ENCODE measurements around the gene KRTAP5-7.
"Not testable (repeated sequence)": the region's sequence is repeated elsewhere in the genome, so short reads cannot be mapped to it uniquely, and the experiment has no call there.

The KRTAP5-7 gene

GRCh38 chr11:71535825-71536224 lies 8.8 kb downstream of the KRTAP5-7 start:
- DNase-seq = no peak

GRCh38 chr11:71537537-71537936 lies 10.5 kb downstream of the KRTAP5-7 start:
- no peak for DNase-seq

DNA sequence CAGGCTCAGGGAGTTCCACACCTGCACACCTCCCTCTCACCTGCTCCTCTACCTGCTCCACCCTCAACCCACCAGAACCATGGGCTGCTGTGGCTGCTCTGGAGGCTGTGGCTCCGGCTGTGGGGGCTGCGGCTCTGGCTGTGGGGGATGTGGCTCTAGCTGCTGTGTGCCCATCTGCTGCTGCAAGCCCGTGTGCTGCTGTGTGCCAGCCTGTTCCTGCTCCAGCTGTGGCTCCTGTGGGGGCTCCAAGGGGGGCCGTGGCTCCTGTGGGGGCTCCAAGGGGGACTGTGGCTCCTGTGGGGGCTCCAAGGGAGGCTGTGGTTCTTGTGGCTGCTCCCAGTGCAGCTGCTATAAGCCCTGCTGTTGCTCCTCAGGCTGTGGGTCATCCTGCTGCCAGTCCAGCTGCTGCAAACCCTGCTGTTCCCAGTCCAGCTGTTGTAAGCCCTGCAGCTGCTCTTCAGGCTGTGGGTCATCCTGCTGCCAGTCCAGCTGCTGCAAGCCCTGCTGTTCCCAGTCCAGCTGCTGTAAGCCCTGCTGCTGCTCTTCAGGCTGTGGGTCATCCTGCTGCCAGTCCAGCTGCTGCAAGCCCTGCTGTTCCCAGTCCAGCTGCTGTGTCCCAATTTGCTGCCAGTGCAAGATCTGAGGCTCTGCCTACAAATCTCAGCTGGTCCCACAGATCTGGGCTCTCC lies 11.1 kb downstream of the KRTAP5-7 start, which contains the start of gene KRTAP5-8:
KRTAP5-8 (plus strand) TSS at position 49 of the 689 bp plus-strand sequence; CDS start at position 80, 31 bp downstream.
- not testable (repeated sequence) for DNase-seq

DNA sequence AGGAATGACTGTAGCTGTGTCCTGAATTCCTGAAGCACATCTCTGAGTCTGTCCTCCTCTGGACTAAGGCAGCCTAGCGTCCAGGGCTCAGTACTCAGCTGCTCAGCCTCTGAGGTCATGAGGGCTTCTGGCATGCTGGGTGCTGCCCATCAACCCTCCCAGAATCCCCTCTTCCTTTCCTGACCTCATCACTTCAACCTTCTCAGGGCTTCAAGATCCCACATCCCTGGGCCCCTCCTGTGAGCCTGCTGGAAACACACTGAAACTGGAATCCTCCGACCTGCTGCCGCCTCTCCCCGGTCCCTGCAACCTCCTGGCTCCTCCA lies 11.6 kb downstream of the KRTAP5-7 start:
- no peak for DNase-seq

DNA sequence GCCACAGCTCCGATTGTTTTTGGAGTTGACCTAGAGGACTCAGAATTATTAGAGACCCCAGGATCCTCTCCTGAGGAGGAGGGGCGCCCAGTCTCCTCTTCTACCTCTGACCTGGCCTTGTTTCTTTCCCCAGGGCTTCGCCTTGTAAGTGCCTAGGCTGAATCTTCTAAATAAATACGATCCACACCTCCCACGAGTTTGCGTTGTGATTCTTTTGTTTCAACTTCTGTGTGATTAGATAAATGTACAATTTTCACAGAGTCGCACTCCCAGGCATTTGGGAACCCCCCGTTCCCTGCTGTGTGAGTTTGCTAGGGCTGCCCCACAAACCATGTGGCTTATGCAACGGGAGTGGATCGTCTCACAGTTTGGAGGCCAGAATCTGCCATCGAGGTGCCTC lies 11.9 kb downstream of the KRTAP5-7 start:
- DNase-seq = no peak

DNA sequence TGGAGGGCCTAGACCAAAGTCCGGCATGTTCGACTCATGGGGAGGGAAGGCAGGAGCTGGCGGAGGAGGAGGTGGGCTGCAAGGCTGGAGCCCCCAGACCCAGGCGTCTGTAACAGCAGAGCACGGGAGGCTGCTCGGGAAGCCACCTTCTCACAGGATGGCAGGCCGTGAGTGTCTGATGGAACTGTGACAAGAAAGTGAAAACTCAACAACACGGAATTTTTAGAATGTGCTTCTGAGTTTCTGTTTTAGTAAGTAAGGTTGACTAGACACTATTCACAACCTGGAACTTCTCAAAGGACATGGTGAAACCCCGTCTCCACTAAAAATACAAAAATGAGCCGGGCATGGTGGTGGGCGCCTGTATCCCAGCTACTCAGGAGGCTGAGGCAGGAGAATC lies 12.9 kb downstream of the KRTAP5-7 start:
- not testable (repeated sequence) for DNase-seq

DNA sequence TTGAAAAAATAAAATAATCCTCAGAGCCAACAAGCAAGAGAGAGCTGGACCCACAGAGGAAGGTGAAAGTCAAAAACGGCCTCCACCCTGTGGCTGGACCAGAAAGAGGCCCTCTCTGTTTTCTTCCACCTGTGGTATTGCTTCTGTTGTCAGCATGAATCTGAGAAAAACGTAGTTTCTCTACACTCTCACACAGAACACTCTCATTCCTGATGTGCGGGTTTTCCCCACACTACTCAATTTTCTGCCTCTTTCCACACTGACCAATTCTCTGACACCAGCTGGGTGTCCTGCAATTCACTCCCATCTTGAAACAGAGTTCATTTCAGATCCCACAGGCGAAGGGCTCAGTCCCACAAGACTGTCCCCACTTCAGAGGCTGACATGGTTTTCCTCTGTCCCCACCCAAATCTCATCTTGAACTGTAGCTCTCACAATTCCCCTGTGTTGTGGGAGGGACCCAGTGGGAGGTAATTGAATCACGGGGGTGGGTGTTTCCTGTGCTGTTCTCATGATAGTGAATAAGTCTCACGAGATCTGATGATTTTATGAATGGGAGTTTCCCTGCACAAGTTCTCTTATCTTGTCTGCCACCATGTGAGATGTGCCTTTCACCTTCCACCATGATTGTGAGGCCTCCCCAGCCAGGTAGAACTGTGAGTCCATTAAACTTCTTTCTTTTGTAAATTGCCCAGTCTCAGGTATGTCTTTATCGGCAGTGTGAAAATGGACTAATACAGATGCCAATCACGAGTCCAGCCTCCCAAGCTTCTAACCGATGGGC lies 13.6 kb downstream of the KRTAP5-7 start:
- DNase-seq = not testable (repeated sequence)

DNA sequence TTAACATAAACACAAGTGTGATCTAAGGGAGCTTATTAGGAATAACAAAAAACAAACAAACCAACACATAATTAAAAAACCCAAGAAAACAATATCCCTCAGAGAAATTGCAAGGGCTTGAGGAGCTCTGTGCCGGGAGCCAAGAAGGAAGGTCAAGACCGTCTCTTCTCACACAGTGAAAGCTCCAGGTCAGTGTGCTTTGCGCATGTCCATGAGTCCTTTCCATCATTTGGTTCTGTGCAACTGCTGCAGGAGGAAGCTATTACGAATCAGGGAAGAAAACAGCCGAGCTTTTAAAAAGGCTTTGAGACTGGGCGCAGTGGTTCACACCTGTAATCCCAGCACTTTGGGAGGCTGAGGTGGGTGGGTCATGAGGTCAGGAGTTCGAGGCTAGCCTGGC lies 15.3 kb downstream of the KRTAP5-7 start:
- no peak for DNase-seq

GRCh38 chr11:71542879-71543777 lies 16.1 kb downstream of the KRTAP5-7 start:
- peak; percentile 56 for DNase-seq

DNA sequence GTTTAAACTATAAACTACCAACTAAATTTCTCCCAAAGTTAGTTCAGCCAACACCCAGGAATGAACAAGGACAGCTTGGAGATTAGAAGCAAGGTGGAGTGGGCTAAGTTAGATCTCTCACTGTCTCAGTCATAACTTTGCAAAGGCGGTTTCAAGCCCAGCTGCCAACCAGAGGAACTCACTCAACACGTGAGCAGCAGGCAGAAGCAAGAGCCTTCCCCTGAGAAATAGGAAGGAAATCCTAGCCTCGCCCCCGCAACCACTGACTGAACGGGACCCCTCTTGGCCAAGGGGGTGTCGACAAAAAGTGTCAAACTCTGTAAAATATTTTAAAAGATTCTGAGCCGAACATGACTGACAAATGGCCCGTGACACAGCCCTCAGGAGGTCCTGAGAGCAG lies 16.8 kb downstream of the KRTAP5-7 start:
- DNase-seq = peak; percentile 60

- DNase-seq = no peak
Observed at GRCh38 chr11:71544525-71545214, 17.6 kb downstream of the KRTAP5-7 start.

DNA sequence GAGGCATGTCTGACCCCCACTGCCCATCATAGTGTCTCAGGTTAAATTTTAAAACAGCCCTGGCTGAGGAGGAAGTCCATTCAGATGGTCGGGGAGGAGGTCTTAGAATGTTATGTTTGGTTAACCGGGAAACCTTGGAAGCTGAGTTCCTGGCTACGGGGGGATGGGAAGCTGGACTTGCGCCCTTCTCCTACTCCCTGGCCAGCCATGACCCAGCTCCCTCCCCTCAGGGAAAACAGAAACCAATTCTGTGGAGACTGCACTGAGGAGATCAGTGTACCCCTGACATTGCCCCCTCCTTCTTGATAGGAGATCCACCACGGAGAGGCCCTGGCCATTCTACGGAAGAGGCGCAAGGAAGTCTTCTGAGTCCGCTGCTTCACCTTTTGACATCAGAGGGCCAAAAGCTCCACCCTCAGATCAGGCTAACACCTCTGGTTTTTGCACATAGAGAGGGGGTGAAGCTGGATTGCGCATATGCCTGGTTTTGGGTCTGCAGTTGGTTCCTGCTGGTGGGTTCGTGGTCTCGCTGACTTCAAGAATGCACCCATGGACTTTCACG lies 18.4 kb downstream of the KRTAP5-7 start:
- DNase-seq = no peak

DNA sequence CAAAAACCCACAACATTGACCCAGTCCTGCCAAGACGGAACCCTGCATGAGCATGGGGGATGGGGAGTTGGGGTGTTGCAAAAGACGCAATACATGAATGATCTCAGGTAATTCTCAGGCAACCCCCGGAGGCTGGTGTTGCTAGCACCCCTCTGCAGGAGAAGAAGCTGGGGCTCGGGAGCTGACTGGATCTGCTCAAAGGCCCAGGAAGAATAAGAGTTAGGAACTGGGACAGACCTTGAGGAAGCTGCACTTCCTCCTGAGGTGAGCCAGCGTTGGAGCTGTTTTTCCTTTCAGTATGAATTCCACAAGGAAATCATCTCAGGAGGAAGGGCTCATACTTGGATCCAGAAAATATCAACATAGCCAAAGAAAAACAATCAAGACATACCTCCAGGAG lies 21.1 kb downstream of the KRTAP5-7 start, which contains the start of gene KRTAP5-9:
KRTAP5-9 (plus strand) TSS at position 301 of the 400 bp plus-strand sequence. CDS start 238 bp downstream, outside the sequence.
- no peak for DNase-seq

DNA sequence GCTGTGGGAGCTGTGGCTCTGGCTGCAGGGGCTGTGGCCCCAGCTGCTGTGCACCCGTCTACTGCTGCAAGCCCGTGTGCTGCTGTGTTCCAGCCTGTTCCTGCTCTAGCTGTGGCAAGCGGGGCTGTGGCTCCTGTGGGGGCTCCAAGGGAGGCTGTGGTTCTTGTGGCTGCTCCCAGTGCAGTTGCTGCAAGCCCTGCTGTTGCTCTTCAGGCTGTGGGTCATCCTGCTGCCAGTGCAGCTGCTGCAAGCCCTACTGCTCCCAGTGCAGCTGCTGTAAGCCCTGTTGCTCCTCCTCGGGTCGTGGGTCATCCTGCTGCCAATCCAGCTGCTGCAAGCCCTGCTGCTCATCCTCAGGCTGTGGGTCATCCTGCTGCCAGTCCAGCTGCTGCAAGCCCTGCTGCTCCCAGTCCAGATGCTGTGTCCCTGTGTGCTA lies 21.7 kb downstream of the KRTAP5-7 start:
- no peak for DNase-seq

DNA sequence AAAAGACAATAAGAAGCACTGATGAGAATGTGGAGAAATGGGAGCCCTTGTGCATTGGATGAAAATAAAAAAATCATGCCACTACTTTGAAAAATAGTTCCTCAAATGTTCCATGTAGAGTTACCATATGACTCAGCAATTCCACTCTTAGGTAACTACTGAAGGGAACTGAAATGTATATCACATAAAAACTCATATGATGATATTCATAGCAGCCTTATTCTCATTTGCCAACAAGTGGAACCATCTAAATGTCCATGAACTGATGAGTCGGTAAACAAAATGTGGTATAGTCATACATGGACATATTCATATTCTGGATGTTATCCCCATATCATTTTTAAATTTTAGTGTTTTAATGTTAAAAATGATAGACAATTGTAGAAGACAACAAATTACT lies 24.6 kb downstream of the KRTAP5-7 start:
- DNase-seq = peak; percentile 88

DNA sequence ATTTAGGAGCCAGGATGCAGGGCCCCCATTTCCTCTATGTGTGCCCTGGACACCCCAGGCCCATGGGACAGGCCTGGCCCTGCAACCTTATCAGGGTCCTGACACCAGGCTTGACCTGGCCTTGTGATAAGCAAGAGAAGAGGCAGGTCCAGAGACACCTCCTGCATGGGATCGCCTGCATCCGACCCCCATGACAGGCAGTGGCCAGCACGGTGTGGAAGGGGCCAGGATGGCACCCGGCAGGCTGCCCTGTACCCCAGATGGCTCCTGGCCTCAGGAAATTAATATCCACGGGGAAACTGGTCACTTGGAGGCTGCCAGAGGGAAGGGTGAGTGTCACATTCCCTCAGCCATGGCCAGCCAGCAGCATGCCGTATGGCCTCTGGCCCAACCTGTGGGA lies 27.9 kb downstream of the KRTAP5-7 start:
- no peak for DNase-seq

GRCh38 chr11:71555508-71555907 lies 28.4 kb downstream of the KRTAP5-7 start:
- DNase-seq = no peak

DNA sequence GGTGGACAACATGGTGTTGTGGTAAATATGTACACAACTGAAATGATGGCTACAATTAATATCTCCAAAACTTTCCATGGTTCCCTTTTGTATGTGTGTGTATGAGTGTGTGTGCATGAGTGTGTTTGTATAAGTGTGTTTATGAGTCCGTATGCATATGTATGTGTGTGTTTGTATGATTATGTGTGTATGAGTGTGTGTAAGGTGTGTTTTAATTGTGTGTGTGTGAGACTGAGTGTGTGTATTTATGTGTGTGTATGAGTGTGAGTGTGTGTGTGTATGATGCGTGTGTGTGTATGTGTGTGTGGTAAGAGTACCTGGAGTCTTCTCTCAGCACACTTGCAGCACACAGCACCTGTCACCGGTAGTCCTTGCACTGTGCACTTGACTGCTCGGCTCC lies 29.0 kb downstream of the KRTAP5-7 start:
- DNase-seq = no peak

DNA sequence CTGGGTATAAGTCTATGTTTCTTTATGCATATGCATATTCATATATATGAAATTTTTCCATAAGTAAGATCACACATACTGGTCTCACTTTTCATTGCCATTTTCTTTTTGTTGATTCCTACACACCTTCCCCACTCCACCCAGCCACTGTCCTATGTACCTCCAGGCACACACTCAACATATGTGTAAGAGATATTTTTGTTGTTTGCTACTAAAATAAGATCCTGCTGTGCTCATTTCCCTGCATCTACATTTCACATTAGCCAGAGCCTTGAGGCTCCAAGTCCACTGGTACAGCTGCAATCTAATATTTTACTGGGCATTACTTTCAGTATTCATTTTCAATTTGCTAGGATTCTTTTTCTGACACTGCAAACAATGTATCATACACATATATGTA lies 30.2 kb downstream of the KRTAP5-7 start:
- DNase-seq = no peak

- no peak for DNase-seq
Observed at GRCh38 chr11:71558996-71559395, 31.9 kb downstream of the KRTAP5-7 start.

- no peak for DNase-seq
Observed at GRCh38 chr11:71562120-71562519, 35.1 kb downstream of the KRTAP5-7 start.

GRCh38 chr11:71563406-71563805 lies 36.3 kb downstream of the KRTAP5-7 start:
- DNase-seq = peak; percentile 76
